Lung (tissue), 12 donors: ENCODE results near the gene STOML1. TPM values are rescaled to one million over a fixed set of nuclear protein-coding genes. Genes with fewer than 3 reads are reported as not detected.

Experiments
- ATAC-seq: fragments of 200-7000 bp; cut with Tn5 transposase; one replicate; pipeline ENCODE4 v1.9.1; 2020; ENCODE audit warnings: moderate number of reproducible peaks; ENCODE audit not compliant: insufficient read depth, low FRiP score
- DNase-seq, 3 donors: peaks; one replicate each; pipeline ENCODE4 v3.0.0-alpha.2; 2013 to 2017
- H3K27ac ChIP-seq, 2 donors: one replicate each; pipeline ENCODE4 v1.5.1; 2013; ENCODE audit warnings: mild to moderate bottlenecking in 2 of 2, moderate library complexity in 2 of 2, control low read depth in 1 of 2, inconsistent platforms in 1 of 2, low read depth in 1 of 2, low read length in 1 of 2
- H3K27me3 ChIP-seq, 3 donors: one replicate each; pipeline ENCODE4 v1.5.1; 2013; ENCODE audit warnings: low read length in 2 of 3; ENCODE audit not compliant: control insufficient read depth in 3 of 3, insufficient read depth in 3 of 3
- H3K36me3 ChIP-seq, 4 donors: one replicate each; pipeline ENCODE4 v1.5.1; 2013; ENCODE audit warnings: low read length in 4 of 4, mild to moderate bottlenecking in 1 of 4, moderate library complexity in 1 of 4; ENCODE audit not compliant: control insufficient read depth in 4 of 4, insufficient read depth in 4 of 4
- H3K4me1 ChIP-seq, 5 donors: one replicate each; pipeline ENCODE4 v1.5.1; 2013; ENCODE audit warnings: low read length in 5 of 5, mild to moderate bottlenecking in 2 of 5, moderate library complexity in 1 of 5; ENCODE audit not compliant: control insufficient read depth in 5 of 5, insufficient read depth in 5 of 5
- H3K4me3 ChIP-seq: one replicate; pipeline ENCODE4 v1.5.1; 2013; ENCODE audit warnings: mild to moderate bottlenecking, control low read depth, moderate library complexity
- H3K9ac ChIP-seq, 2 donors: one replicate each; pipeline ENCODE4 v1.5.1; 2013; ENCODE audit warnings: low read length in 2 of 2, control low read depth in 1 of 2; ENCODE audit not compliant: insufficient read depth in 1 of 2
- H3K9me3 ChIP-seq, 4 donors: one replicate each; pipeline ENCODE4 v1.5.1; 2013; ENCODE audit warnings: low read length in 3 of 4, mild to moderate bottlenecking in 1 of 4, moderate library complexity in 1 of 4; ENCODE audit not compliant: control insufficient read depth in 4 of 4, insufficient read depth in 3 of 4
- CTCF ChIP-seq: IDR thresholded peaks from 2 replicates; pipeline ENCODE4 v1.5.1; 2012; ENCODE audit warnings: mild to moderate bottlenecking; ENCODE audit errors: control extremely low read depth, extremely low read depth
- WGBS, 2 donors: extraction: QIAGEN DNeasy Blood & Tissue Kit; methylation state at CpG; one replicate each; pipeline ENCODE4 v1.1.7; 2013; 5-methylcytosine and 5-hydroxymethylcytosine counted together
- polyA plus RNA-seq, 2 donors: library from polyadenylated mRNA; stranded (reverse); fragments of 200-250 nt; gene quantifications; one replicate each; pipeline ENCODE4 v1.2.1, GENCODE V29; 2013
- total RNA-seq, 2 donors: library from RNA; depleted of rRNA in 1 of 2; stranded (reverse); fragments of >200 nt in 1 of 2; gene quantifications; one replicate each; pipeline ENCODE4 v1.2.1, GENCODE V29; 2014 to 2021
- donor health status: control.
- donor health status: control.
- donor health status: Bipolar disorder and iron deficiency.
- donor health status: healthy.
- donor health status: DM: yes; HTN: yes; CAD: no.

STOML1 gene
- total and polyA plus RNA-seq, 4 donors: 10.3 to 35.4 (median 26.9) TPM

GRCh38 chr15:73991260-73991659, 835 bp downstream of the STOML1 start:
- Histone ChIP-seq H3K36me3 (peaks cover 0 to 4% (median 0%) of the 10 kb centered on the region in 4 donors), H3K4me3 (peak overlapping the region; percentile 79), H3K27me3 (no peaks in the 10 kb centered on the region), H3K9me3 (no peaks in the 10 kb centered on the region), H3K27ac (peak overlapping the region; percentile 89 to 92), H3K4me1 (peaks cover 8 to 42% (median 16%) of the 10 kb centered on the region in 5 donors), H3K9ac (no peak overlapping the region)
- ATAC-seq: peak; percentile 3
- 25 to 64% methylated on average over 5 of the region's 5 CpGs for WGBS, 2 donors
- TF ChIP-seq CTCF: no peak
- peak in 1 of 3 donors; percentile 11 for DNase-seq

GRCh38 chr15:73990250-73991005, 1.7 kb downstream of the STOML1 start:
- ATAC-seq (no peak), DNase-seq (peak in 1 of 3 donors; percentile 10)
- peak overlapping the region; percentile 54 to 92 for H3K27ac ChIP-seq
- peaks cover 0 to 4% (median 0%) of the 10 kb centered on the region in 4 donors for H3K36me3 ChIP-seq
- H3K9ac ChIP-seq: no peak overlapping the region
- WGBS, 2 donors: 71 to 81% methylated on average over 9 of the region's 9 CpGs
- H3K4me3 ChIP-seq: no peak overlapping the region
- no peaks in the 10 kb centered on the region for H3K27me3 ChIP-seq
- no peak for TF ChIP-seq CTCF
- H3K9me3 ChIP-seq: no peaks in the 10 kb centered on the region
- peaks cover 6 to 44% (median 16%) of the 10 kb centered on the region in 5 donors for H3K4me1 ChIP-seq

- ATAC-seq (no peak), DNase-seq (no peak)
- no peak for TF ChIP-seq CTCF
- 77 to 85% methylated on average over 9 of the region's 9 CpGs for WGBS, 2 donors
- Histone ChIP-seq H3K4me3 (no peak overlapping the region), H3K27me3 (no peaks in the 10 kb centered on the region), H3K9ac (no peak overlapping the region), H3K9me3 (no peaks in the 10 kb centered on the region), H3K4me1 (peaks cover 8 to 54% (median 22%) of the 10 kb centered on the region in 5 donors), H3K27ac (peak overlapping the region; percentile 43 to 76), H3K36me3 (peaks cover 0 to 4% (median 0%) of the 10 kb centered on the region in 4 donors)
Measured at GRCh38 chr15:73989001-73989798, 2.9 kb downstream of the STOML1 start.
